Measurements from ENCODE around the gene SULF2.

Gene SULF2

GRCh38 chr20:47711046-47711752, 74.1 kb downstream of the SULF2 start:
- DNase-seq (ENCODE audit: low spot score) = no peak

GRCh38 chr20:47710665-47711045, 74.6 kb downstream of the SULF2 start:
- no peak for DNase-seq (ENCODE audit: low spot score)

GRCh38 chr20:47708953-47709833, 76.1 kb downstream of the SULF2 start:
- no peak for DNase-seq (ENCODE audit: low spot score)

- no peak for DNase-seq (ENCODE audit: low spot score)
Observed at GRCh38 chr20:47708140-47708807, 77.0 kb downstream of the SULF2 start.

GRCh38 chr20:47706345-47706744, 78.9 kb downstream of the SULF2 start:
- DNase-seq (ENCODE audit: low spot score) = no peak

- no peak for DNase-seq (ENCODE audit: low spot score)
Observed at GRCh38 chr20:47705497-47705856, 79.8 kb downstream of the SULF2 start.

GRCh38 chr20:47704746-47705496, 80.4 kb downstream of the SULF2 start:
- DNase-seq (ENCODE audit: low spot score) = no peak

- no peak for DNase-seq (ENCODE audit: low spot score)
Observed at GRCh38 chr20:47703748-47704147, 81.5 kb downstream of the SULF2 start.

GRCh38 chr20:47701612-47702011, 83.7 kb downstream of the SULF2 start:
- no peak for DNase-seq (ENCODE audit: low spot score)

GRCh38 chr20:47700327-47700726, 85.0 kb downstream of the SULF2 start:
- no peak for DNase-seq (ENCODE audit: low spot score)

GRCh38 chr20:47699818-47700217, 85.5 kb downstream of the SULF2 start:
- DNase-seq (ENCODE audit: low spot score) = no peak

- no peak for DNase-seq (ENCODE audit: low spot score)
Observed at GRCh38 chr20:47698142-47698541, 87.1 kb downstream of the SULF2 start.

GRCh38 chr20:47696856-47697255, 88.4 kb downstream of the SULF2 start:
- DNase-seq (ENCODE audit: low spot score) = no peak

GRCh38 chr20:47694021-47694818, 91.1 kb downstream of the SULF2 start:
- DNase-seq (ENCODE audit: low spot score) = no peak

- no peak for DNase-seq (ENCODE audit: low spot score)
Observed at GRCh38 chr20:47691625-47692024, 93.7 kb downstream of the SULF2 start.

- DNase-seq (ENCODE audit: low spot score) = no peak
Observed at GRCh38 chr20:47689731-47690130, 95.5 kb downstream of the SULF2 start.

- peak; percentile 53 for DNase-seq (ENCODE audit: low spot score)
Observed at GRCh38 chr20:47688385-47689381, 96.6 kb downstream of the SULF2 start.

- DNase-seq (ENCODE audit: low spot score) = no peak
Observed at GRCh38 chr20:47687095-47687987, 97.9 kb downstream of the SULF2 start.

- no peak for DNase-seq (ENCODE audit: low spot score)
Observed at GRCh38 chr20:47686545-47686944, 98.7 kb downstream of the SULF2 start.
